GM12875 (cell line): ENCODE data around the gene PDE1C.

Source experiments
- H3K4me3 ChIP-seq: one replicate; pipeline ENCODE4 v1.5.1; 2011; ENCODE audit warnings: low read depth, low read length, control low read depth
- CTCF ChIP-seq: IDR thresholded peaks from 2 replicates; pipeline ENCODE4 v1.5.1; 2011; ENCODE audit warnings: low read depth, mild to moderate bottlenecking, control low read depth, inconsistent platforms, low read length, moderate library complexity, borderline replicate concordance; ENCODE audit not compliant: insufficient read depth

Gene PDE1C

GRCh38 chr7:32068411-32069101 is 1.7 kb downstream of the PDE1C start:
- TF ChIP-seq CTCF: no peak

DNA sequence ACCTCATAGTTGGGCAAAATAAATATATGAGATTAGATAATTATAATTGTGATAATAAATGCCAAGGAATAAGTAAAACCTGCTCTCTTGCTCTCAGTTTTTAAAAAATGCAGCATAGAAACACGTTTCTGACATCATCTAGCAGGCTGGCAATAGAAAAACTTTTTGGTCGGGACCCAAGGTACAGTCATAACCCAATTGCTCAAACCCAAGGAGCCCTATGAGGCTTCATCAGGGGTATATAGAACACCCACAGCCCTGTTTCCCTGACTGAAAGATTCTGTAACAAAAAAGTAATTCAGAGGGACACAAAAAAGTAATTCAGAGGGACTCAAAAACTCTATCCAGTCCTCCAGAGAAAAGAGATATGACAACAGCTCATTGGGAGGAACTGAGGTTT is 3.8 kb downstream of the PDE1C start:
- H3K4me3 ChIP-seq: no peak overlapping the region
- no peak for TF ChIP-seq CTCF

More at GRCh38 chr7:32068411-32069101, 1.7 kb downstream of the PDE1C start:
- no peak overlapping the region for H3K4me3 ChIP-seq

GRCh38 chr7:32063614-32064013 is 6.6 kb downstream of the PDE1C start:
- no peak overlapping the region for H3K4me3 ChIP-seq
- no peak for TF ChIP-seq CTCF

DNA sequence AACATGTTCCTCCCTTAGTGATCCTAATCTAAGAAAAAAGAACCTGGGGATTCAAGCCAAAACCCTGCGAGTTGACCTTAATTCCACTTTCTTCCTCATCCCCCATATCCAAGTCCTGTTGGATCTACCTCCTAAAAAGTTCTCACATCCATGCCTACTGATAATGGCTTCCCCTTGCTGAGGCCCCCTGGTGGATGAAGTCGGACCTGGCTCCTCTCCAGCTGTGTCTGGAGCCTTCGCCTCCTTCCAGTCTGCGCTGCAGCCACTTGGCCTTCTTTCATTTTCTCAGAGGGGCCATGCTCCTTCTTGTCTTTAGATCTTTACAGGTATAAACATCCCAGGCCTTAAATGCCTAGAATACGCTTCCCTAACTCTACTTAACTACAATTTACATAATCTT is 8.1 kb downstream of the PDE1C start:
- TF ChIP-seq CTCF: peak; percentile 73
- no peak overlapping the region for H3K4me3 ChIP-seq

DNA sequence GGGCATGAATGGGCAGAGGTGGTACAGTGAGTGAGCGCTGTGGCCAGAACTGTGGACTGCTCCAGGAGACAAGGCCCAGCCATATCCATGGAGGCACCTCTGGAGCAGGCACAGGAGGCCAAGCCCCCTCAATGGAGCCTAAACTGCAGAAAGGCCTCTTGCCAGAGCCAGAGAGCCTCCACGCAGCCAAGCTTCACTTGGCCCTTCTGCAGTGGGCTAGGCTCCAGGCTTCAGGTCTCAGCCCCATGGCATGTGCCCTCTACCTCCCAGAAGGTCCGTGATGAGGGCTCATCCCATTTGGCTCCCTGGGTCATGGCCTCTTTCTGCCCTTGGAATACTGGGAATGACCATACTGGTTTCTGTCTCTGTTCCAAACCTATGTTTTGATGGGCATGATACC is 8.9 kb downstream of the PDE1C start:
- TF ChIP-seq CTCF: no peak
- no peak overlapping the region for H3K4me3 ChIP-seq

DNA sequence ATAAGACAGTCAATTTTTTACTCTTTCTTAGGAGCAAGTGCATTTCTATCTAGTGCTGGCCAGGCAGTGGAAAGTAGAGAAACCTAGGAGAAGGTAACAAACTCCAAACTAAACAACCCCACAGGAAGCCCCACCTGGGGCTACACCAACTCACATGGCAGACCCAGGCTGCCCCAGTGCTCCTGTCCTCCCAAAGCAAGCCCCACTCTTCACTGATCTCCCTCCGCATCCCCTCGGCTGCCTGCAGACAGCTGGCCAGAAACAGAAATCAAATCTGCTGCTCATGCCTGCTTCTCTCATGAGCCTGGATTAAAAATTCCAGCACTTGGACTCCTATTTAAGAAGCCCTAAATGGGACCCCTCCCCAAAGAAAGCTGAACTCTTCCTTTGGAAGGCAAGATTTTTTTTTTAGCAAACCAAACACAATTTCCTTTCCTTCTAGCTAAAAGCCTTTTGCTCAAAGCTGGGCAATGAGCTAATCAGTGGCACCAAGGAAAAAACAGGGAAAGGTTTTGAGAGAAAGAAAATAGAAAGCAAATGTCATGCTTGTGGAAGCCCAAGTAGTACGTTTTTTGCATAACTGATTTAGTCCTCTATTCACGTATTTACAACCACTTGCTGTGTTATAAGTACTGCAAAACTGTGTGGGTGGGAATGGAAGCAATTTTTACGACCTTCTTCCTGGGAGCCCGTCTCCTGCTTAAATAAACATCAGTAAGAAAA is 10.8 kb downstream of the PDE1C start:
- H3K4me3 ChIP-seq: no peak overlapping the region
- no peak for TF ChIP-seq CTCF

DNA sequence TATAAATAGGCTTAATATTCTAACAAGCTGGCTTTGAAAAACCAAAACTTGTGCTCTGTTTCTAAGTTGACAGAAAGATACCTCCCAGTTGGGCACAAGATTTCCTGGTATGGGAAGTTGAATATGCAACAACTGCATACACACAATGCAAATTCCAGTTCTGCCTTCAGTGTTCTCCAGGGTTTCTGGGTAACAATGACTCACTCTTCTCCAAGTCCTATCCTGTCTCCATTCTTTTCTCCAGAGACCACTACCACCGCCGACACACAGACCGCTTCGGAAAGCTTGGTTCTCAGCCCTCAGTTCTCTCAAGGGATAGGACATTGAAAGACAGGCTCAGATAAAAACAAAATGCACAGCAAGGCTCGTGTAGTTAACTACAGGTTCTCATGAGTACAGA is 12.2 kb downstream of the PDE1C start:
- no peak for TF ChIP-seq CTCF
- H3K4me3 ChIP-seq: no peak overlapping the region
